NCI-H226 (cell line): ENCODE results near the gene NEDD8.

Experiments
- DNase-seq: peaks from one replicate; pipeline ENCODE4 v3.0.0-alpha.2; 2015

The NEDD8 gene

GRCh38 chr14:24177041-24177825 lies 54.9 kb downstream of the NEDD8 start:
- DNase-seq = no peak

- DNase-seq = no peak
Measured at GRCh38 chr14:24176599-24176998, 55.6 kb downstream of the NEDD8 start.

GRCh38 chr14:24172871-24173281 lies 59.3 kb downstream of the NEDD8 start:
- no peak for DNase-seq

- DNase-seq = peak; percentile 12
Measured at GRCh38 chr14:24172261-24172860, 59.8 kb downstream of the NEDD8 start.

GRCh38 chr14:24171422-24172260 lies 60.5 kb downstream of the NEDD8 start, which contains the start of gene REC8:
Gene REC8 (plus strand): TSS chr14:24172080. CDS start chr14:24172553, 473 bp downstream.
- DNase-seq = peak; percentile 100

GRCh38 chr14:24167469-24168114 lies 64.6 kb downstream of the NEDD8 start:
- DNase-seq = no peak
